Small intestine (tissue), 7 donors: ENCODE results near the gene ZNF740. TPM values are rescaled to one million over a fixed set of nuclear protein-coding genes. Genes with fewer than 3 reads are reported as not detected.
"Not testable (repeated sequence)": the region's sequence is repeated elsewhere in the genome, so short reads cannot be mapped to it uniquely, and the experiment has no call there.

ENCODE experiments used
- DNase-seq, 2 donors: peaks; one replicate each; pipeline versions ENCODE4 v3.0.0 to v3.0.0-alpha.2; 2013
- FAIRE-seq: peaks from 2 replicates; lab custom pipeline; 2012; peaks lifted over from hg19 to GRCh38; lab: Jason Lieb, UNC
- H3K27ac ChIP-seq, 3 donors: one replicate each; pipeline ENCODE4 v1.5.1; 2013; ENCODE audit warnings: low read length in 2 of 3, mild to moderate bottlenecking in 2 of 3, control low read depth in 1 of 3, inconsistent platforms in 1 of 3, low read depth in 1 of 3, moderate library complexity in 1 of 3
- H3K27me3 ChIP-seq, 3 donors: one replicate each; pipeline ENCODE4 v1.6.1; 2013; ENCODE audit warnings: low read length in 3 of 3, inconsistent platforms in 1 of 3; ENCODE audit not compliant: control insufficient read depth in 3 of 3, insufficient read depth in 3 of 3
- H3K36me3 ChIP-seq, 3 donors: one replicate each; pipeline ENCODE4 v1.6.1; 2013; ENCODE audit warnings: low read length in 3 of 3, inconsistent platforms in 1 of 3, low read depth in 1 of 3, mild to moderate bottlenecking in 1 of 3, moderate library complexity in 1 of 3; ENCODE audit not compliant: control insufficient read depth in 3 of 3, insufficient read depth in 2 of 3
- H3K4me1 ChIP-seq, 3 donors: one replicate each; pipeline ENCODE4 v1.6.1; 2013; ENCODE audit warnings: low read length in 2 of 3, inconsistent platforms in 1 of 3, low read depth in 1 of 3, mild to moderate bottlenecking in 1 of 3, moderate library complexity in 1 of 3; ENCODE audit not compliant: control insufficient read depth in 3 of 3, insufficient read depth in 2 of 3
- H3K4me3 ChIP-seq, 3 donors: one replicate each; pipeline ENCODE4 v1.5.1; 2013; ENCODE audit warnings: low read length in 3 of 3, control low read depth in 1 of 3, inconsistent platforms in 1 of 3, low read depth in 1 of 3, mild to moderate bottlenecking in 1 of 3, moderate library complexity in 1 of 3
- H3K9me3 ChIP-seq, 2 donors: one replicate each; pipeline ENCODE4 v1.6.1; 2013; ENCODE audit warnings: low read depth in 1 of 2, low read length in 1 of 2; ENCODE audit not compliant: control insufficient read depth in 2 of 2, insufficient read depth in 1 of 2
- WGBS, 3 donors: extraction: QIAGEN DNeasy Blood & Tissue Kit; methylation state at CpG; one replicate each; pipeline ENCODE4 v1.1.7; 2013; 5-methylcytosine and 5-hydroxymethylcytosine counted together
- polyA plus RNA-seq, 4 donors: library from polyadenylated mRNA; stranded (reverse) in 3 of 4; unstranded in 1 of 4; fragments of 200-250 nt in 3 of 4; fragments of 120-200 nt in 1 of 4; gene quantifications; one replicate each; pipeline versions ENCODE4 v1.2.1 to v1.2.3, GENCODE V29; 2013
- donor health status: healthy with polysubstance abuse.
- donor health status: control.
- donor health status: control.
- donor health status: Bipolar disorder and iron deficiency.
- donor health status: healthy.

ZNF740 gene
- polyA plus RNA-seq, 4 donors: 2.9 to 23.4 (median 7.1) TPM

- Histone ChIP-seq H3K4me1 (peaks cover 1 to 32% (median 10%) of the 10 kb centered on the region in 3 donors), H3K36me3 (peaks cover 0 to 12% (median 0%) of the 10 kb centered on the region in 3 donors)
- not testable (repeated sequence) for H3K27ac ChIP-seq, H3K9me3 ChIP-seq, H3K4me3 ChIP-seq, DNase-seq, FAIRE-seq, H3K27me3 ChIP-seq
- WGBS, 3 donors: 92 to 95% (median 93%) methylated on average over 6 of the region's 6 CpGs
Measured at GRCh38 chr12:53177447-53177846, 3.1 kb upstream of the ZNF740 start.

- H3K4me1 ChIP-seq: peaks cover 1 to 45% (median 14%) of the 10 kb centered on the region in 3 donors
- not testable (repeated sequence) for H3K9me3 ChIP-seq, H3K36me3 ChIP-seq, DNase-seq, H3K27ac ChIP-seq, H3K27me3 ChIP-seq, H3K4me3 ChIP-seq, FAIRE-seq
- WGBS, 3 donors: 95 to 97% (median 96%) methylated on average over 14 of the region's 14 CpGs
Measured at GRCh38 chr12:53178803-53179202, 1.7 kb upstream of the ZNF740 start.

- peak overlapping the region; percentile 94 to 97 (median 95) for H3K27ac ChIP-seq
- peaks cover 1 to 47% (median 14%) of the 10 kb centered on the region in 3 donors for H3K4me1 ChIP-seq
- no peaks in the 10 kb centered on the region for H3K27me3 ChIP-seq
- H3K9me3 ChIP-seq: no peaks in the 10 kb centered on the region
- WGBS, 3 donors: 14 to 15% (median 15%) methylated on average over 12 of the region's 12 CpGs
- H3K4me3 ChIP-seq: peak overlapping the region; percentile 33 to 88 (median 73)
- FAIRE-seq (no peak), DNase-seq (no peak)
- H3K36me3 ChIP-seq: peaks cover 3 to 17% (median 3%) of the 10 kb centered on the region in 3 donors
Measured at GRCh38 chr12:53179687-53180219, 769 bp upstream of the ZNF740 start.

GRCh38 chr12:53180931-53181645 lies 566 bp downstream of the ZNF740 start:
- DNase-seq: peak in 1 of 2 donors; percentile 61
- Histone ChIP-seq H3K9me3 (no peaks in the 10 kb centered on the region), H3K4me3 (peak overlapping the region; percentile 73 to 88 (median 73)), H3K4me1 (peaks cover 0 to 34% (median 14%) of the 10 kb centered on the region in 3 donors), H3K27ac (peak overlapping the region; percentile 94 to 97 (median 95)), H3K36me3 (peaks cover 7 to 26% (median 10%) of the 10 kb centered on the region in 3 donors), H3K27me3 (no peaks in the 10 kb centered on the region)
- no peak for FAIRE-seq
- 1 to 2% (median 1%) methylated on average over 15 to 57 of the region's 57 CpGs for WGBS, 3 donors

GRCh38 chr12:53181935-53182334 lies 1.4 kb downstream of the ZNF740 start:
- Histone ChIP-seq H3K27me3 (no peaks in the 10 kb centered on the region), H3K9me3 (no peaks in the 10 kb centered on the region), H3K4me3 (peak overlapping the region in 1 of 3 donors; percentile 73), H3K36me3 (peaks cover 10 to 33% (median 15%) of the 10 kb centered on the region in 3 donors), H3K27ac (peak overlapping the region in 1 of 3 donors; percentile 97), H3K4me1 (peaks cover 0 to 34% (median 14%) of the 10 kb centered on the region in 3 donors)
- WGBS, 3 donors: 69 to 80% (median 75%) methylated on average over 2 of the region's 2 CpGs
- FAIRE-seq (no peak), DNase-seq (no peak)

- Histone ChIP-seq H3K4me3 (peak overlapping the region in 1 of 3 donors; percentile 73), H3K9me3 (no peaks in the 10 kb centered on the region), H3K27me3 (no peaks in the 10 kb centered on the region), H3K27ac (peak overlapping the region in 1 of 3 donors; percentile 97), H3K4me1 (peaks cover 0 to 34% (median 14%) of the 10 kb centered on the region in 3 donors), H3K36me3 (peaks cover 10 to 43% (median 21%) of the 10 kb centered on the region in 3 donors)
- WGBS, 3 donors: 10 to 32% (median 16%) methylated on average over 2 of the region's 2 CpGs
- FAIRE-seq: no peak
- DNase-seq: peak; percentile 45 to 78
Measured at GRCh38 chr12:53182903-53183302, 2.4 kb downstream of the ZNF740 start.

- no peaks in the 10 kb centered on the region for H3K27me3 ChIP-seq
- no peak overlapping the region for H3K27ac ChIP-seq
- FAIRE-seq: no peak
- peaks cover 0 to 30% (median 14%) of the 10 kb centered on the region in 3 donors for H3K4me1 ChIP-seq
- peaks cover 10 to 56% (median 23%) of the 10 kb centered on the region in 3 donors for H3K36me3 ChIP-seq
- H3K9me3 ChIP-seq: no peaks in the 10 kb centered on the region
- no peak overlapping the region for H3K4me3 ChIP-seq
- DNase-seq: no peak
- WGBS, 3 donors: 90 to 95% (median 93%) methylated on average over 6 of the region's 6 CpGs
Measured at GRCh38 chr12:53184828-53185227, 4.3 kb downstream of the ZNF740 start.

GRCh38 chr12:53185582-53186153 lies 5.1 kb downstream of the ZNF740 start:
- Histone ChIP-seq H3K4me3 (no peak overlapping the region), H3K27me3 (no peaks in the 10 kb centered on the region), H3K36me3 (peaks cover 10 to 61% (median 23%) of the 10 kb centered on the region in 3 donors), H3K9me3 (no peaks in the 10 kb centered on the region), H3K4me1 (peaks cover 0 to 29% (median 14%) of the 10 kb centered on the region in 3 donors), H3K27ac (no peak overlapping the region)
- DNase-seq: no peak
- no peak for FAIRE-seq
- 94 to 99% (median 95%) methylated on average over 3 of the region's 3 CpGs for WGBS, 3 donors
